Measurements from ENCODE around the gene FTO.

The FTO gene

GRCh38 chr16:54102888-54103866 is 399.2 kb downstream of the FTO start:
- DNase-seq: no peak

- no peak for DNase-seq
These were observed 402.1 kb downstream of the FTO start for GRCh38 chr16:54106057-54106456.

GRCh38 chr16:54107583-54108202 is 403.7 kb downstream of the FTO start:
- DNase-seq: no peak

- no peak for DNase-seq
These were observed 406.3 kb downstream of the FTO start for GRCh38 chr16:54110016-54110981.

GRCh38 chr16:54112451-54113206 is 408.7 kb downstream of the FTO start:
- no peak for DNase-seq

GRCh38 chr16:54115558-54115957 is 411.6 kb downstream of the FTO start:
- DNase-seq: no peak

- no peak for DNase-seq
These were observed 412.2 kb downstream of the FTO start for GRCh38 chr16:54116124-54116655.

GRCh38 chr16:54118846-54119245 is 414.9 kb downstream of the FTO start:
- no peak for DNase-seq

- no peak for DNase-seq
These were observed 417.0 kb downstream of the FTO start for GRCh38 chr16:54120846-54121480.

GRCh38 chr16:54121539-54122295 is 417.8 kb downstream of the FTO start:
- no peak for DNase-seq

GRCh38 chr16:54123766-54124165 is 419.8 kb downstream of the FTO start:
- DNase-seq: no peak

- no peak for DNase-seq
These were observed 422.0 kb downstream of the FTO start for GRCh38 chr16:54125751-54126655.

GRCh38 chr16:54126907-54127306 is 423.0 kb downstream of the FTO start:
- DNase-seq: no peak

GRCh38 chr16:54128629-54129234 is 424.8 kb downstream of the FTO start:
- DNase-seq: no peak

GRCh38 chr16:54129810-54130209 is 425.9 kb downstream of the FTO start:
- no peak for DNase-seq

- DNase-seq: no peak
These were observed 431.7 kb downstream of the FTO start for GRCh38 chr16:54135361-54136275.

GRCh38 chr16:54136276-54136625 is 432.3 kb downstream of the FTO start:
- DNase-seq: no peak

Measured in activated CD8-positive, alpha-beta memory T cell treated with anti-CD3 and anti-CD28 coated beads, Interleukin-2, amount 50 U/mL, for 48 hours (primary cell).